Amniotic epithelial cell (primary cell): Measurements from ENCODE around the gene INPP4B.

Source experiments
- DNase-seq: peaks from one replicate; pipeline ENCODE4 v3.0.0-alpha.2; 2010; ENCODE audit warnings: low read depth

The INPP4B gene

DNA sequence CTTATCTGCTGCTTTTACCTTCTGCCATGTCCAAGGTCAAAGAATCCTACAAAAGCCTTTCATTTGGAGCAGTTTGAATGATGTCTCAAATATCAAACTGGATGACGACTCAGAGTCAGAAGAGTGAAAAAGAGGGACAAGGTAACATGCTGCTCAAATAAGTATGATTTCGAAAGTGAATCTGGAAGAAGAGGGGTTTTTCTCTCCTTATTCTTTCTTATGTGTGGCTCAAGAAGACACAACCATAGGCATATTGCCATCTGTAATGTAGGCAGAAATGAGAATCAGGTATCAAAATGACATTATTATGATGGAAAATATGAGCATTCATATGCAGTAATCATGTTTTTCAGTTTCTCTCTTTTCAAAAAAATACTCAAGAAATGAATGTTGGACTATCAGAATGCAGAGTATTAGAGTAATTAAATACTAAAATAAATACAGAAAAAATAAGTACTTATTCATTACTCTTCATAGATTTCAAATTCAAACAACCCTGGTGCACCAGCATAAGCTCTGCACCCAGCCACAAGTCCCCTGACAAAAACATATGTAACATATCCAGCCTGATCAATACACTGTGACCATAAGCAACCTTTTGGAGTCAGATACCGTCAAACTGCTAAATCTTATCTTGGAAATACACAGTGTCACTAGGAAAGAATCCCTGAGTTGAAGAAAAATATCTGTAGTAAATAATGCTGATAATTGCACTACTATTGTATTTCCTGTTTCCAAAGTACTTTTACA, 468.6 kb downstream of the INPP4B start:
- no peak for DNase-seq

DNA sequence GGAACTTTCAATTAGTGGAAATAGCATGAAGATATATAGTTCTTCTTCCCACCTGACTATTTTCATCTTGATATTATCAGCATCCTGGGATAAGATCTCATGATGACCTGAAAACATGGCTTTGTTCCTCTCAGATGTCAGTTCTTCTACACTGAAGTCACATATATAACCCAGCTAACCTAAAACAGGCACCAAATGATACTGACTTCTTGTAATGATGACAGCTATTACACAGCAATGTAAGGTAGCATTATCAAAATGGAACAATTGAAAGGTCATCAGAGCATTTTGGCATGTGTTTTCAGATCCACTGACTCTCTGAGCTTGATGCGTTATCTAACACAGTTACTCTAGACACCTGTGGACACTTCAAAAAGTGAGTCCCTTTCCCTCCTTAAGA, 469.9 kb downstream of the INPP4B start:
- no peak for DNase-seq

DNA sequence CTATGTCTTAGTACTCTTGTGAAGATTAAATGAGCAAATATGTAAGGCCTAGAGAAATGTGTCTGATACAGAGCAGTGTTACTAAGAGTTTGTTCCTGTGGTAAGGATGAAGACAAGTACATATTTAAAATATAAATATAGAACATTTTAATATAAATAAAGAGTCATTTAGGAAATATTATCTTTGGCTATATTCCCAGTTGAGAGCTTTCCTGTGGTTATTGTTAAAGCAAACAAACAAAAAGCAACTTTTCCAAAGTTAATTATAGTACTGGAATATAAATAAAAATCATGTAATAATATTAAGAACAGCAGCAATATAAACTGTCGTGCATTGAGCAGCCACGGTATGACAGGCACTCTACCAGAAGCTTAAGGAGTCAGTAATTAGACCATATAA, 472.5 kb downstream of the INPP4B start:
- peak; percentile 20 for DNase-seq

DNA sequence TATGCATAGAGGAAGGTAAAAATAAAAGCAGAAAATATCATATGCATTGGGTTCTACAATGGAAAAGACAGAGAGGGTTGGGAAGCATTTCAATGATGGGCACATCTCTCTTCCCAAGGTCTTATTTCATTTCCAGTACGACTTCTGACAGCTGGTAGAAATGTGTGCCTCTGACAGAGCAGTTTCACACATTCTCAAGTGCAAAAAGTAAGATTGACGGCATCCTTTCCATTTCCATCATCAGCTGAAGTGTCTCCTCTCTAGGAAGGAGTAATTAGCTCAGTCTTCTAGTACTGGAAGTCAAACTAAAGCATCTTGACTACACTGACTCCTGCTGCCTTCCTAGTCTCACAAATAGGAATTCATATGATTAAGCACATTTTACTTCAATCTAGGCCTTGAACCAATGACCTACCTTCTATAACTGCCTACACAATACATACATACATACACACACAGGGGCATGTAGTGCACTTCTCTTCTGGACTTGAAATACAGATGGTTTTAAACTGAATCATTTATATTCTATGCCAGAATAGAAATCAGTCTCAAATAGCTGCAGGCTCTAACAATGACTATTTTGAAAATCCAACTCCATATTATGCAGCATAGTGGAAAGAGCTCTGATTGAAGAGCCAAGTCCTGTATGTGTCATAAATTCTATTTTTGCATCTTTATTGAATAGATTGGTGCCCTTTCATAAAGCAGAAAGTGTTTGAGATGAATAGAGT, 473.4 kb downstream of the INPP4B start:
- DNase-seq = no peak

DNA sequence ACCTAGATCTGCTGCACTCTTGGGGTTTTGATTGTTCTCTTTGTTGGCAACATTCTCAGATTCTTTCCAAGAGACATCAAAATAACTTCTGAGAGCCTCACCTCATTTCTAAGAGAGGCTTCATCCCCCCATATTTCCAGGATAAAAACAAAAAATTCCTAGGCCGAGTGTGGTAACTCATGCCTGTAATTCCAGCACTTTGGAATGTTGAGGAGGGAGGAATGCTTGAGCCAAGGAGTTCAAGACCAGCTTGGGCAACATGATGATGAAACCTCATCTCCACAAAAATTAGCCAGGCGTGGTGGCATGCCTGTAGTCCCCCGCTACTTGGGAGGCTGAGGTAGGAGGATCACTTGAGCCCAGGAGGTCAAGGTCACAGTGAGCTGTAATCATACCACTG, 477.0 kb downstream of the INPP4B start:
- peak; percentile 38 for DNase-seq

DNA sequence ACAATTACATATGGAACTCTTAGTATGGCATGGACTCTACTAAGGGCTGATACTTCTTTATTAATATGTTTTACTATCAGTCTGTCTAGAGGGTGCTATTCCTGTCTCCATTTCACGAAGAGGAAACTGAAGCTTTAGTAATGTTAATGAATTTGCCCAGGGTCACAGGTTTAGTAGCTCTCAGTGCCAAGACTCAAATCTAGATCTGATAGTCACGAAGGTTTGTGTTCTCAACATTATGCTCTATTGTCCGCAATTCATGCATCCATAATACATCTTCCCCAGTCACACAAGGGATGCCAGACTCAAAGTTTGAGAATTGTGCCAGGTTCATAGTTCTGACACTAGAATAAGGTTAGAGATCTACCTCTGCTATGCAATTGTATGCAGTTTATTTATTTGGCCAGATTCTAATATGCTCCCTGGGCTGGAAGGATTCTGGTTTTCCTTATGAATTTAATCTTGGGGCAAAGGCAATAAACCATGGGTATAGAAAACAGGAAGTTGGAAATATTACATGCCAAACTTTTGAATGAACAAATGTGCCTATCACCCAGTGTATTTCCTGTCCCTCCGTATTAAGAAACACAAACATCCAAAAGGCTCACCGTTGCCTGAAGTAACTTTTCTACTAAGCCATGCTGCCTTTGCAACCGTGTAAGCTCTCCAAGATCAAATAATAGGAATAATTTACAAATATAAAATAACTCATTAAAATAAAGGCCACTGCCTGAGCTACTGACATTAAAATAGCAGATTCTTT, 478.5 kb downstream of the INPP4B start:
- no peak for DNase-seq

DNA sequence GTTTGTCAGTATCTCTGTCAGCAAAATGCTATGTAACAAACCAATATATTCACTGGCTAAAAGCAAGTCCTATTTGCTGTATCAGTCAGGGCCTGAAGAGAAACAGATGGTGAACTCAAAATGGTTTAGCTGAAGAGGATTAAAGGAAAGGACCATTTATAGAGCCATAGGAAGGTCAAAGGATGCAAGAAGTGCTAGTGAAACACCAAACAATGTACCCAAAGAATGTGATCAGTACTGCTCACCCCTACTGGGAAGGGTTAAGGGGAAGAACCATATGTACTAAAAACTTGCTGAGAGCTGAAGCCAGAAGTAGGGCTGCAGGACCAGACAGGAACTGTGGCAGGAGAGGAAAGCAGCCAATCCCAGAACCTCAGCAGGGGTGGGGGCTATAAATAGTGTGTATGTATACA, 479.3 kb downstream of the INPP4B start:
- no peak for DNase-seq

DNA sequence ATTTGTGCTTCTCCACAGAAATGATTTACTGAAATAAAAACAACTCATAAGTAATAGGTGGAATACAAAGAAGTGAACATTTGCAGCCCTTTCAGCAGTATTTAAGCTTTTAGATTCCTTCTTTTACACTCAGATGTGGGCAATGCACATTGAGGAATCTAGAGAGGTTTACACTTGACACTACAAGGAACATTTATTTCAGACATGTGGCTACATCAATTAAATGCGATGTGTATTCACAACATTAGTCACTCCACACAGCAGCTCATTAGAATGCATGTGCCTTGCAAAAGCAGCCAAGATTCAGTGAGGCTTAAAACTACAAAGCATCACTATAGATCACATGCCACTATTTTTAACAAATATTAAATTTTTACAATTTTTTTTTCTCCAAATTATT, 480.7 kb downstream of the INPP4B start:
- DNase-seq = no peak

DNA sequence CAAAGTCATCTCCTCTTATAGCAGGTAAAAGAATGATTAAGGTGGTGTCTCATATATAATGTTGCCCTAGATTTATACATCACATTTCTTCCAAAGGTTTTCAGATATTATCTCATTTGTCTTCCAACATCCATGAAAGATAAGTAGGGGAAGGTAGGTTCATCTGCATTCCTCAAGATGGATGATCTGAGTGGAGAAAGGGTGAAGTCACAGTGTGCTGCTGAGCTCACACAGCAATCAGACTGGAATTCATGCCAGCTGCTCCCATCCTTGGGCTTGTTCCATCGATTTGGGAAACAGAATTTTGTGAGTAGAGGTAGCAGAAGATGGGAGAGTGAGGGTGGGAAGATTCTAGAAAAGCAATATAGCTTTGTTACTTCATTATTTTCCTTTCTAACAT, 482.4 kb downstream of the INPP4B start:
- no peak for DNase-seq

DNA sequence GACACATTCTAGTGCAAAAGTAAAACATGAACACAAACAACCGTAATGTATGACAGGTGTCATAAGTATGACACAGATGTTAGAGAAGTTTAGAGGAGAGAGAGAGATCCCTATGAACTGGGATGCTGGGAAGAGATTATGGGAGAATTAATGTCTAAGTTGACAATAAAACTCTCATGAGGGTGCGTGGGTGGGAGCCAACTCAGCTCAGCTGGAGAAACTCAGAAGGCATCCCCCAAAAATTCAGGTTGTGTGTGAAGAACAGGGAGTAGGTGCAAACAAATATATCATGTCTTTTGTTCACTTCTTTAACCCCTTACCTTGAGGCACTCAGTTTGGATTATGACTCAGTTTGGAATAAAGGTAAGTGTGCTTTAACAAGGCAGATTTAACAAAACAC, 484.1 kb downstream of the INPP4B start:
- no peak for DNase-seq

DNA sequence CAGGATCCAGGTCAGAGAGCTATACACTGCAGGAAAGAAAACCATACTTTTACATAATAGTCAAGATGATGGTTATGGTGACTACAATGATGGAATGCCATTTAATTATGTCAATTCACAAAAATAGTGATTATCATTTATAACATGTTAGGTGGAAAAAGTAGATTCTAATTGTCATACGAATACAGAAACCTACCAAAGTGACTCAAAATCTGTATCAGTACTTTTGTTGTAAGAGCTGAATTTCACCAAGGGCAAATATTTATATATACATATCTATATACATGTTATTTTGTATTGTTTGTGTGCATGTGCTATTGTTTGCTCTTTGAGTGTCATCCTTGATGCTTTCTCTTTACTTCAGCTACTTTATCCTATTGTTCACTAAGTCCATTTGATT, 485.4 kb downstream of the INPP4B start:
- DNase-seq = no peak

DNA sequence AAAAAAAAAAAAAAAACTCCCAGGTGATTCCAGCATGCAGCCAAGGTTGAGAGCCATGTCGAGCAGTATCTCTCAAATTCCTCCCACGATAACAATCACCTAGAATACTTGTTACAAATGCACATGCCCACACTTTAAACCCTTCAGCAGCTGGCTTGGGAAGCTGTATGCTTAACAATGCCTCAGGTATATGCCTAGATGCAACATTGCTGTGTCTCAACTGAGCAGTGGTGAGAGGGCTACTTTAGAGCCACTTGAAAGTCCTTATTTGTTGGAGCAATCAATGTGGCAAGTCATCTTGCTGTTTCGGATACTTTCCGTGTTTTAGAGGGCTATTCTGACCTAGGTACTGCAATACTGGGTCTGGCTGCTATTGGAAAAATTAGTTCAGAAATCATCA, 487.4 kb downstream of the INPP4B start:
- DNase-seq = no peak

DNA sequence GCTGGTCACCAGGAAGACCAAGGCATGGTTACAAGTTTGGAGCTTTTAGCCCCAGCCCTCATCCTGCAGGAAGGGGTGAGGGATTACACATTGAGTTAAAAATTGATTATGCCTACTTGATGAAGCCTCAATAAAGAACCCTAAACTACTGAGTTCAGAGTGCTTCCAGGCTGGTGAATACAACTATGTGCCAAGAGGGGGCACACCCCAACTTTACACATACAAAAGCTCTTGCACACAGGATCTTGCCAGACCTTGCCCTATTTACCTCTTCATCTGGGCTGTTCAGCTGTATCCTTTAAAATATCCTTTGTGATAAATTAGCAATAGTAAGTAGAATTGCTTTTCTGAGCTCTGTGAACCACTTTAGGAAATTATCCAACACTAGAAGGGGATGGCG, 489.3 kb downstream of the INPP4B start:
- no peak for DNase-seq

DNA sequence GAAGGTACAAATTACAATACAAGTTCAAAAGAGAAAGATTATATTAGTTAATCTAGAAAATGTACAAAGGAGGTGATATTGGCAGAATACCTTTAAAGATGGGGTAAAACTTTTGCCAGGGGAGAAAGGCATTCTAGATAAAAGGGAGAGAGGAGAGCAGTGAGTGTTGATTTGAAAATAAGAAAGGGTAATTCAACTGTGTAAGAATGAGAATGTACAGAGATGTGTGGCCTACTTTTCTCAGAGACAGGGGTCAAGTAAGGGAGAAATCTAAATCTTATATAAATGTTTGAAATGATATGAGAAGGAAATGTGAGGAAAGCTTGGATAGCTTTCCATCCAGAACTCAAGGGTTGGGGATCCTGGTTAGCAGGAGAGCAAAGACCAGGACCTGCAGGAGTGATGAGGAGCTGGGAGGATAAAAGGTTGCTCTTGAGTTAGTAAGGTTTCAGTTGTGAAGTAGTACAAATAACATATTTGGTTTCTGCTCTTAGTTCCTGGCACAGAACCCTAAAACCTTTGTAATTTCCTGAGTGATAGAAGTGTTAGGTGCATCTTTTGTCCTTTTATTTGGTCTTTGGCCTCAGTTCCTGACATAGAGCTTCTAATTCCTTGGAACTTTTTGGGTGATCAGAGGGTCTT, 489.9 kb downstream of the INPP4B start:
- no peak for DNase-seq

DNA sequence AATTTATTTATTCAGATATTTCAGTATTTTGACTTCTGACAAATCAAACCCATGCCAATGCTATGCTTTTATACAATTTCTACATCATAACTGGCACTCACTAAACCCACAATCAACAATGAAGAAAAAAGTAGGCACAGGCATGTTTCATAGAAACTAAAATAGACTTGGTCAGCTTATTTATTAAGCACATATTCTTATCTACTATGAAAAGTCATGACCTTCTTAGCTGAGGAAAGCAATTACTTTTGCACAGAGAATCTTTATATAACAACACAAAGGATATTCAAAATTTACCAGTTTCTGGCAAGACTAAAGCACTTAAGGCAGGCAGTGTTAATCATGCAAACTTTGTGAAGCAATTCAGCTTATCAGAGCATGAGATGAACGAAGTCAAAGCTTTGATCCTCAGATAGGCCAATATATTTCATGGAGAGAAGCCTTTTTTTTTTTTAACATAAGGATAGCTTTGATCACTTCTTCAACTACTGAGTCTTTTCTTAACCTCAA, 490.6 kb downstream of the INPP4B start:
- DNase-seq = peak; percentile 63

DNA sequence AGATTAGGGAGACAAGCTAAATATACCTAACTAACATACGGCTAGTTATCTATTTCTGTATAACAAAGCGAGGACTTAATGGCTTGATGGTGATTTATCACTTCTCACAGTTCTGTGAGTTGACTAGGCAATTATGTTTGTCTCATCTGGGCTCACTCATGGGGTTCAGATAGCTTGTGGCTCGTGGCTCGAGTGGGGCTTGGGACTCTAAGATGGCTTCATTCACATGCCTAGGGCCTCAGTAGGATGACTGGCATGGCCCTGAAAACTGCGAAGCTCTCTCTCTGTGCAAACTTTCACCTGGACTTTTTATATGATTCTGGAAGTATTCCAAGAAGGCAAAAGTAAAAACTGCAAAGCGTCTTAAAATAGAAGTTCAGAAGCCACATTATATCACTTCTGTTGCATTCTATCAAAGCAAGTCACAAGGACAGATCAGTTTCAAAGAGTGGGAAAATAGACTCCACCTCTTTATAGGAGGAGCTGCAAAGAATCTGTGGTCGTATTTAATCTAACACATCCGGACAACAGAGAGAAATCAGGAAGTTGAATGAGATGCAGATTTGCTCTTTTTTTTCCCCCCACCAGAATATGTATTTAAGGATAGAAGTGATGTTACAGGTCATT, 491.2 kb downstream of the INPP4B start:
- no peak for DNase-seq

DNA sequence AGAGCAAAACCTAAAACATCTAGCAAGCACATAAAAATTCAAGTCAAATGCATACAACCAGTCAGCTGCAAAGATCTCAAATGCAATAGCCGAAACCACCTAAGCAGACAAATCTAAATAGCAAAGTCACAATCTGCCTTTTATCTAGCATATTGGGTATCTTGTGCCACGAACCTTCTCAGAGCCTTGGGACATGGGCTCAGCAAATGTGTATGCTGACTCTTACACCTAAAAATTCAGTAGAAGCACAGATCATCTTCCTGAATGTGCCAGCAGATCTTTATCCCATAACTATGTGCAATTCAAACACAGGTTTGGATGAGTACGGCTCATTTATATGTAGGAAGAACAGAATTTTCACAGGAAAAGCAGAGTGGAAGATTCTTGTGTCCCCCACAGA, 492.1 kb downstream of the INPP4B start:
- DNase-seq = no peak

DNA sequence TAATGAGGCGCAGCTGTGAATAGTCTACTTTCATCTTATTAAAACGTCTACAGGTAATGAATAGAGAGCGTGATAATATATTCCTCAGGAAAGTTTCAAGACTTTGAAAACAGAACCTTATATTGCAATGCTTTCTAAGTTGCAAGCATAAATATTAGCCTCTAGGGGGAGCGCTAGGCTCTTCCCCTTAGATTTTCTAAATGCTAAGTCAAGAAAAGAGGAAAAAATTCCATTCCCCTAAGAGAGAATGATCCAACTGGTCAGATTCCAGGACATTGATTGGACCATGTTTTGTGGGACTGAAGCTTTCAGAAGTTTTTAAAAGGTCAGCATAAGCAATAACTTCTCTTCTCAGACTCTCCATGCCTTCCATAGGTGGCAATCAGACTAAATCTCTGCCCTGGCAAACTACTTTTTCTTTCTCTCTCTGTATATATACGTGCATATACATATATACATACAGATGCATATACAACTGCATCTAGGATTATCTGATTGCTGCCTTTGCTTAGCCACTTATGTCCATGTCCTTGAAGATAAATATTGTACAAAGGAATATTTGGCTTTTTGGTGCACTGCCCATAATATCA, 492.9 kb downstream of the INPP4B start:
- peak; percentile 63 for DNase-seq

DNA sequence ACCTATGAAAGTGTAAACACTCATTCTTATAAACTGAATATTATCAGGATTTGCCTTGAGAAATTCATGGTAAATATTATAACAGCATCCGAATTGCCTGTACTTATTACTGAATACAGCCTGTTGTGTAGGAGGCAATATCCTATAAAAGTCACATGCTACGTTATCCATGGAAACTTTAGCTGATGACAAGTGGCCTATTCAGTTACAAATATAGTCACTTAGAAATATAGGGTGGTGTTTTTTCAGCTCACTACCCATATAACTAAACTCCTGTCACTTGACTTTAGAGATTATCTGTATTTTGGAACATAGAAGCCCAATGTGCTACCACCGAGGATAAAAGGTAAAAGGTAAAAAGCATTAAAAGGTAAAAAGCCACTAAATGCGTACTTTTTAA, 493.4 kb downstream of the INPP4B start:
- DNase-seq = no peak

DNA sequence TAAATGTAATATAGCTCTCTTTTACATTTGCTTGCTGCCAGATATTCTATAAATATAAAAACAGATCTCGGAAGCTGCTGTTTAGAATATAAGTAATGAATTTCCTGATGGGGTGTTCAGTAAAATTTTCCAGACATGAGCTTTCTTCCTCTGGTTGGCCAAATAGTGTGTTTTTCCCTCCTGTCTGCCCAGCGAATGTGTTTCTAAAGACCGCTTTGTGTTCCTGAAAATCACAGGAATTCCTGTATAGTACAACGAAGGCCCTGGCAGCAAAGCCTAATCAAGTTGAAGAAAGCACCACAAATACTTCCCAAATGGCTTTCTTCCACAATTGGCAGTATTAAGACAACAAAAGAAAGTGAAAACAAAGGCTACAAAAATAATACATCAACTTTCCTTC, 494.1 kb downstream of the INPP4B start:
- DNase-seq = no peak

DNA sequence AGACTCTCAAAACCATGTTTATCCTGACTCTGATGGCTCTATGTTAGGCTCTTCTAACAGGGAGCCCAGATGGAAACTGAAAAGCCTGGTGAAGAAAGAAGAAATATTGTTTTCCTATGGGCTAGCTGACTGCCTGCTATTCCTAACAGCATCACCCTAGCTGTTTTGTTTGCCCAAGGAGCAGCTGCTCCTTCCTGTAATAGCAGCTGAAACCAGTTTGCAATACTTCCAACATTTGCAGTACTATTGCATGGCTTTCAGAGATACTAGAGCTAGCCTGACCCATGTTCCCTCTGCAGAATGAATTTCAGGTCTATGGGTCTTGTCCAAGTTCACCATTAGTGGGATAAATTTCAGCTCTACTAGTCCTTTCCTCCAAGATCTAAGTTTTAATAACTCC, 495.2 kb downstream of the INPP4B start:
- no peak for DNase-seq
